GM12873 (cell line): ENCODE results near the gene FUBP3.

Experiments used
- CTCF ChIP-seq: IDR thresholded peaks from 2 replicates; pipeline ENCODE4 v1.5.1; 2012; ENCODE audit warnings: low read depth, mild to moderate bottlenecking, moderate library complexity, low read length, control low read depth; ENCODE audit not compliant: insufficient read depth; ENCODE audit errors: missing control alignments

The FUBP3 gene

GRCh38 chr9:130631331-130632080, 52.1 kb downstream of the FUBP3 start:
- no peak for TF ChIP-seq CTCF

GRCh38 chr9:130632081-130632710, 52.8 kb downstream of the FUBP3 start:
- TF ChIP-seq CTCF: no peak

GRCh38 chr9:130632841-130633240, 53.5 kb downstream of the FUBP3 start:
- TF ChIP-seq CTCF: no peak

- no peak for TF ChIP-seq CTCF
Observed at GRCh38 chr9:130633336-130634190, 54.2 kb downstream of the FUBP3 start.

- no peak for TF ChIP-seq CTCF
Observed at GRCh38 chr9:130634191-130634768, 54.9 kb downstream of the FUBP3 start.

- no peak for TF ChIP-seq CTCF
Observed at GRCh38 chr9:130634801-130635200, 55.4 kb downstream of the FUBP3 start.

- no peak for TF ChIP-seq CTCF
Observed at GRCh38 chr9:130635306-130635705, 55.9 kb downstream of the FUBP3 start.
